SK-N-SH treated with all-trans-retinoic acid at 6 μM for 48 hours (cell line): ENCODE results near the gene CCNE1.
A peak's percentile ranks its signal among the peaks of the same experiment; 100 is the strongest.

Source experiments
- ATAC-seq: fragments of 200-7000 bp; cut with Tn5 transposase; 3 replicates; pipeline ENCODE4 v1.9.1; 2020; ENCODE audit warnings: mild to moderate bottlenecking, moderate library complexity
- ARNTL ChIP-seq: fragments of 450-650 bp; formaldehyde crosslinking; IDR thresholded peaks from 2 replicates; pipeline ENCODE4 v1.5.0; 2020; ENCODE audit warnings: low read depth, mild to moderate bottlenecking, moderate library complexity, borderline replicate concordance
- BACH2 ChIP-seq: fragments of 250-450 bp; sonication (Bioruptor Pico); IDR thresholded peaks from 2 replicates; pipeline ENCODE4 v1.9.0; 2021; ENCODE audit warnings: mild to moderate bottlenecking, borderline replicate concordance
- ESRRG ChIP-seq: fragments of 250-450 bp; sonication (Bioruptor Pico); IDR thresholded peaks from 2 replicates; pipeline ENCODE4 v1.6.1; 2021; ENCODE audit warnings: mild to moderate bottlenecking
- GLIS3 ChIP-seq: fragments of 250-450 bp; sonication (Bioruptor Pico); IDR thresholded peaks from 2 replicates; pipeline ENCODE4 v1.5.0; 2020; ENCODE audit warnings: mild to moderate bottlenecking, moderate library complexity
- ISL1 ChIP-seq: fragments of 250-450 bp; sonication (Bioruptor Pico); IDR thresholded peaks from 2 replicates; pipeline ENCODE4 v2.1.2; 2022; ENCODE audit warnings: mild to moderate bottlenecking, moderate library complexity
- OSR1 ChIP-seq: fragments of 250-450 bp; sonication (Bioruptor Pico); IDR thresholded peaks from 2 replicates; pipeline ENCODE4 v1.8.0; 2022; ENCODE audit warnings: moderate library complexity, mild to moderate bottlenecking, inconsistent platforms
- PPARA ChIP-seq: fragments of 250-450 bp; sonication (Bioruptor Pico); IDR thresholded peaks from 2 replicates; pipeline ENCODE4 v1.5.0; 2020; ENCODE audit warnings: mild to moderate bottlenecking, borderline replicate concordance
- RARB ChIP-seq: fragments of 250-450 bp; sonication (Bioruptor Pico); IDR thresholded peaks from 2 replicates; pipeline ENCODE4 v1.8.0; 2021; ENCODE audit warnings: mild to moderate bottlenecking, moderate library complexity
- SNAI2 ChIP-seq: fragments of 250-450 bp; sonication (Bioruptor Pico); IDR thresholded peaks from 2 replicates; pipeline ENCODE4 v1.5.0; 2020; ENCODE audit warnings: mild to moderate bottlenecking, moderate library complexity
- TCF4 ChIP-seq: fragments of 250-450 bp; sonication (Bioruptor Pico); IDR thresholded peaks from 2 replicates; pipeline ENCODE4 v1.8.0; 2021; ENCODE audit warnings: mild to moderate bottlenecking, moderate library complexity, borderline replicate concordance
- TOX ChIP-seq: fragments of 250-450 bp; sonication (Bioruptor Pico); IDR thresholded peaks from 2 replicates; pipeline ENCODE4 v1.8.0; 2021; ENCODE audit warnings: mild to moderate bottlenecking, moderate library complexity, borderline replicate concordance
- TSHZ2 ChIP-seq: fragments of 250-450 bp; sonication (Bioruptor Pico); IDR thresholded peaks from 2 replicates; pipeline ENCODE4 v1.5.0; 2020; ENCODE audit warnings: mild to moderate bottlenecking, moderate library complexity
- ZC3H10 ChIP-seq: fragments of 250-450 bp; sonication (Bioruptor Pico); IDR thresholded peaks from 2 replicates; pipeline ENCODE4 v1.5.1; 2021; ENCODE audit warnings: mild to moderate bottlenecking, moderate library complexity
- ZFP3 ChIP-seq: fragments of 250-450 bp; sonication (Bioruptor Pico); IDR thresholded peaks from 2 replicates; pipeline ENCODE4 v1.5.0; 2020; ENCODE audit warnings: mild to moderate bottlenecking, moderate library complexity
- ZFP30 ChIP-seq: fragments of 450-650 bp; formaldehyde crosslinking; IDR thresholded peaks from 2 replicates; pipeline ENCODE4 v1.5.0; 2022; ENCODE audit warnings: mild to moderate bottlenecking, moderate library complexity
- ZNF565 ChIP-seq: fragments of 450-650 bp; formaldehyde crosslinking; conservative IDR thresholded peaks from 2 replicates; pipeline ENCODE4 v1.5.0; 2020; ENCODE audit warnings: low read depth, mild to moderate bottlenecking, moderate library complexity
- ZNF70 ChIP-seq: fragments of 450-650 bp; formaldehyde crosslinking; IDR thresholded peaks from 2 replicates; pipeline ENCODE4 v1.5.0; 2020; ENCODE audit warnings: mild to moderate bottlenecking, moderate library complexity
- ZNF8 ChIP-seq: fragments of 450-650 bp; formaldehyde crosslinking; IDR thresholded peaks from 2 replicates; pipeline ENCODE4 v1.5.0; 2020; ENCODE audit warnings: mild to moderate bottlenecking, moderate library complexity
- TF ChIP-seq, protein P1 (sequence below): fragments of 250-450 bp; sonication (Bioruptor Pico); IDR thresholded peaks from 2 replicates; pipeline ENCODE4 v1.5.1; 2020; ENCODE audit warnings: low read depth, mild to moderate bottlenecking, moderate library complexity
- TF ChIP-seq, protein P2 (sequence below): fragments of 250-450 bp; sonication (Bioruptor Pico); IDR thresholded peaks from 2 replicates; pipeline ENCODE4 v1.8.0; 2021; ENCODE audit warnings: low read depth, mild to moderate bottlenecking, moderate library complexity, borderline replicate concordance
- TF ChIP-seq, protein P3 (sequence below): fragments of 250-450 bp; sonication (Bioruptor Pico); IDR thresholded peaks from 2 replicates; pipeline ENCODE4 v1.8.0; 2020; ENCODE audit warnings: mild to moderate bottlenecking, moderate library complexity, borderline replicate concordance

Gene CCNE1

GRCh38 chr19:29845574-29846176, 33.9 kb downstream of the CCNE1 start:
- TF ChIP-seq ZFP3 (no peak), ZC3H10 (no peak), GLIS3 (no peak), RARB (CRISPR knock-in tag) (no peak), ZFP30 (CRISPR knock-in tag) (no peak), TOX (CRISPR knock-in tag) (no peak), ISL1 (CRISPR knock-in tag) (no peak), ZNF565 (CRISPR knock-in tag) (no peak), ARNTL (CRISPR knock-in tag) (no peak), ESRRG (no peak), TSHZ2 (CRISPR knock-in tag) (no peak), ZNF8 (no peak), ZNF70 (CRISPR knock-in tag) (no peak), PPARA (CRISPR knock-in tag) (no peak), BACH2 (no peak), SNAI2 (CRISPR knock-in tag) (no peak), OSR1 (CRISPR knock-in tag) (no peak)
- TF ChIP-seq, protein P1, sequence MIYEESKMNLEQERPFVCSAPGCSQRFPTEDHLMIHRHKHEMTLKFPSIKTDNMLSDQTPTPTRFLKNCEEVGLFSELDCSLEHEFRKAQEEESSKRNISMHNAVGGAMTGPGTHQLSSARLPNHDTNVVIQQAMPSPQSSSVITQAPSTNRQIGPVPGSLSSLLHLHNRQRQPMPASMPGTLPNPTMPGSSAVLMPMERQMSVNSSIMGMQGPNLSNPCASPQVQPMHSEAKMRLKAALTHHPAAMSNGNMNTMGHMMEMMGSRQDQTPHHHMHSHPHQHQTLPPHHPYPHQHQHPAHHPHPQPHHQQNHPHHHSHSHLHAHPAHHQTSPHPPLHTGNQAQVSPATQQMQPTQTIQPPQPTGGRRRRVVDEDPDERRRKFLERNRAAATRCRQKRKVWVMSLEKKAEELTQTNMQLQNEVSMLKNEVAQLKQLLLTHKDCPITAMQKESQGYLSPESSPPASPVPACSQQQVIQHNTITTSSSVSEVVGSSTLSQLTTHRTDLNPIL (CRISPR knock-in tag): no peak
- TF ChIP-seq, protein P2, sequence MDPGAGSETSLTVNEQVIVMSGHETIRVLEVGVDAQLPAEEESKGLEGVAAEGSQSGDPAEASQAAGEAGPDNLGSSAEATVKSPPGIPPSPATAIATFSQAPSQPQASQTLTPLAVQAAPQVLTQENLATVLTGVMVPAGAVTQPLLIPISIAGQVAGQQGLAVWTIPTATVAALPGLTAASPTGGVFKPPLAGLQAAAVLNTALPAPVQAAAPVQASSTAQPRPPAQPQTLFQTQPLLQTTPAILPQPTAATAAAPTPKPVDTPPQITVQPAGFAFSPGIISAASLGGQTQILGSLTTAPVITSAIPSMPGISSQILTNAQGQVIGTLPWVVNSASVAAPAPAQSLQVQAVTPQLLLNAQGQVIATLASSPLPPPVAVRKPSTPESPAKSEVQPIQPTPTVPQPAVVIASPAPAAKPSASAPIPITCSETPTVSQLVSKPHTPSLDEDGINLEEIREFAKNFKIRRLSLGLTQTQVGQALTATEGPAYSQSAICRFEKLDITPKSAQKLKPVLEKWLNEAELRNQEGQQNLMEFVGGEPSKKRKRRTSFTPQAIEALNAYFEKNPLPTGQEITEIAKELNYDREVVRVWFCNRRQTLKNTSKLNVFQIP (CRISPR knock-in tag): no peak
- TF ChIP-seq, protein P3, sequence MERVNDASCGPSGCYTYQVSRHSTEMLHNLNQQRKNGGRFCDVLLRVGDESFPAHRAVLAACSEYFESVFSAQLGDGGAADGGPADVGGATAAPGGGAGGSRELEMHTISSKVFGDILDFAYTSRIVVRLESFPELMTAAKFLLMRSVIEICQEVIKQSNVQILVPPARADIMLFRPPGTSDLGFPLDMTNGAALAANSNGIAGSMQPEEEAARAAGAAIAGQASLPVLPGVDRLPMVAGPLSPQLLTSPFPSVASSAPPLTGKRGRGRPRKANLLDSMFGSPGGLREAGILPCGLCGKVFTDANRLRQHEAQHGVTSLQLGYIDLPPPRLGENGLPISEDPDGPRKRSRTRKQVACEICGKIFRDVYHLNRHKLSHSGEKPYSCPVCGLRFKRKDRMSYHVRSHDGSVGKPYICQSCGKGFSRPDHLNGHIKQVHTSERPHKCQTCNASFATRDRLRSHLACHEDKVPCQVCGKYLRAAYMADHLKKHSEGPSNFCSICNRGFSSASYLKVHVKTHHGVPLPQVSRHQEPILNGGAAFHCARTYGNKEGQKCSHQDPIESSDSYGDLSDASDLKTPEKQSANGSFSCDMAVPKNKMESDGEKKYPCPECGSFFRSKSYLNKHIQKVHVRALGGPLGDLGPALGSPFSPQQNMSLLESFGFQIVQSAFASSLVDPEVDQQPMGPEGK (CRISPR knock-in tag): no peak
- TF ChIP-seq, all 23 proteins: peak for 0
- peak; percentile 52 for ATAC-seq

DNA sequence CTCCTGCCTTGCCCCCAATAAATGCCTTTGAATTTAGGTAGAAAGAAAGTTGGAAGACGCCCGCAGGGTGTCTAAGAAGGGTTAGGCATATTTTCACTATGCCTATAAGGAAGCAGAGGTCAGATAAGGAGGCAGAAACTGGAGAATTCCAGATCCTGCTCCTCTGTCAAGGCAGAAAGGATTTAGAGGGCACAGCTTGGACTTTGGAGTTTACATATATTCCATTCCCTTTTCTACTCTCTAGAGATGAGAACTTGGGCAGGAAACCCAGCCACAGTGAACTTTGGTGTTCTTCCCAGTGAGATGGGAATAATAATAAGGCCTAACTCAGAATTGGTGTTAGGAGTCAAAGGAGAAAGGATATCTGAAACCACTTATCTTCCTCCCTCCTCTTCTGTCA, 37.4 kb downstream of the CCNE1 start:
- TF ChIP-seq GLIS3: no peak
- TF ChIP-seq, protein P2 (CRISPR knock-in tag): no peak
- no peak for TF ChIP-seq ISL1 (CRISPR knock-in tag)
- no peak for TF ChIP-seq BACH2
- no peak for ATAC-seq

GRCh38 chr19:29850482-29850881, 38.7 kb downstream of the CCNE1 start:
- TF ChIP-seq TCF4 (CRISPR knock-in tag) (no peak), GLIS3 (no peak), SNAI2 (CRISPR knock-in tag) (no peak)
- ATAC-seq: no peak
